ENCODE measurements around the gene SSTR3. TPM values are rescaled to one million over a fixed set of nuclear protein-coding genes. Genes with fewer than 3 reads are reported as not detected.

Gene SSTR3
- total and polyA plus RNA-seq, 4 donors: 0.39 to 2.9 (median 2.1) TPM

DNA sequence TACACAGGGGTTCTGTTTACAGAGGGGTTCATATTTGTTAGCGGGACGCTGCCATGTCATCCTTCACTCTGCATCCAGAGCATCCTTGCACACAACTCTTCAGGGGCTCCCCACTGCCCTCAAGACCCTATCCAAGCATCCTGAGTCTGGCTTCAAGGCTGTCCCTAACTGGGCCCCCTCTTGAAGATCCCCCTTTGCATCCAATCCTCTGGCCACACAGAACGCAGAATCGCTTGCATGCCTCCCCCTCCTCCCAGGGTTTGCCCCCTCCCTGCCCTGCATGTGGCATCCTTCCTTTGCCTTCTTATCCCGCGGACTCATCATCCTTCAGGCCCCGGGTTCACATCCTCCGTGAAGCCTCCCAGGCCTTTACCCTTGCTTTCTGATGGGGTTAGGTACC is 42.9 kb downstream of the SSTR3 start:
- no peak for DNase-seq (ENCODE audit: low read depth in 4 of 6, low spot score in 6 of 6)
- H3K36me3 ChIP-seq (ENCODE audit: control insufficient read depth, insufficient read depth, low read length): no peaks in the 10 kb centered on the region
- 89% methylated on average over 6 of the region's 8 CpGs for WGBS (ENCODE audit: insufficient coverage)

GRCh38 chr22:37167981-37168647 is 44.2 kb downstream of the SSTR3 start:
- Histone ChIP-seq H3K4me3 (ENCODE audit: low read depth, low read length) (no peak overlapping the region), H3K36me3 (ENCODE audit: control insufficient read depth, insufficient read depth, low read length) (no peaks in the 10 kb centered on the region), H3K27ac (ENCODE audit: low read depth, low read length) (no peak overlapping the region), H3K9me3 (ENCODE audit: control insufficient read depth, insufficient read depth, low read length) (no peaks in the 10 kb centered on the region), H3K4me1 (ENCODE audit: control insufficient read depth, insufficient read depth, low read length) (peaks cover 10% of the 10 kb centered on the region), H3K27me3 (ENCODE audit: control insufficient read depth, insufficient read depth, low read length) (no peaks in the 10 kb centered on the region)
- DNase-seq (ENCODE audit: low read depth in 4 of 6, low spot score in 6 of 6): no peak
- WGBS (ENCODE audit: insufficient coverage): 73% methylated on average over 5 of the region's 8 CpGs

More for the DNA sequence above, 42.9 kb downstream of the SSTR3 start:
- Histone ChIP-seq H3K4me1 (ENCODE audit: control insufficient read depth, insufficient read depth, low read length) (peaks cover 10% of the 10 kb centered on the region), H3K4me3 (ENCODE audit: low read depth, low read length) (no peak overlapping the region), H3K27ac (ENCODE audit: low read depth, low read length) (no peak overlapping the region), H3K27me3 (ENCODE audit: control insufficient read depth, insufficient read depth, low read length) (no peaks in the 10 kb centered on the region), H3K9me3 (ENCODE audit: control insufficient read depth, insufficient read depth, low read length) (no peaks in the 10 kb centered on the region)

GRCh38 chr22:37167176-37167980 is 44.9 kb downstream of the SSTR3 start:
- H3K27ac ChIP-seq (ENCODE audit: low read depth, low read length): no peak overlapping the region
- WGBS (ENCODE audit: insufficient coverage): 75% methylated on average over 17 of the region's 17 CpGs
- DNase-seq (ENCODE audit: low read depth in 4 of 6, low spot score in 6 of 6): no peak

GRCh38 chr22:37166675-37167066 is 45.6 kb downstream of the SSTR3 start:
- no peak overlapping the region for H3K4me3 ChIP-seq (ENCODE audit: low read depth, low read length)
- H3K27me3 ChIP-seq (ENCODE audit: control insufficient read depth, insufficient read depth, low read length): no peaks in the 10 kb centered on the region
- H3K27ac ChIP-seq (ENCODE audit: low read depth, low read length): no peak overlapping the region
- no peaks in the 10 kb centered on the region for H3K9me3 ChIP-seq (ENCODE audit: control insufficient read depth, insufficient read depth, low read length)
- peaks cover 8% of the 10 kb centered on the region for H3K4me1 ChIP-seq (ENCODE audit: control insufficient read depth, insufficient read depth, low read length)
- H3K36me3 ChIP-seq (ENCODE audit: control insufficient read depth, insufficient read depth, low read length): no peaks in the 10 kb centered on the region
- peak in 2 of 6 donors; percentile 79 to 88 for DNase-seq (ENCODE audit: low read depth in 4 of 6, low spot score in 6 of 6)
- 16% methylated on average over 13 of the region's 13 CpGs for whole genome bisulfite sequencing (ENCODE audit: insufficient coverage)

More at GRCh38 chr22:37167176-37167980, 44.9 kb downstream of the SSTR3 start:
- Histone ChIP-seq H3K9me3 (ENCODE audit: control insufficient read depth, insufficient read depth, low read length) (no peaks in the 10 kb centered on the region), H3K4me3 (ENCODE audit: low read depth, low read length) (no peak overlapping the region), H3K27me3 (ENCODE audit: control insufficient read depth, insufficient read depth, low read length) (no peaks in the 10 kb centered on the region), H3K36me3 (ENCODE audit: control insufficient read depth, insufficient read depth, low read length) (no peaks in the 10 kb centered on the region), H3K4me1 (ENCODE audit: control insufficient read depth, insufficient read depth, low read length) (peaks cover 10% of the 10 kb centered on the region)

GRCh38 chr22:37165940-37166674 is 46.2 kb downstream of the SSTR3 start:
- Histone ChIP-seq H3K4me3 (ENCODE audit: low read depth, low read length) (no peak overlapping the region), H3K36me3 (ENCODE audit: control insufficient read depth, insufficient read depth, low read length) (no peaks in the 10 kb centered on the region), H3K27me3 (ENCODE audit: control insufficient read depth, insufficient read depth, low read length) (no peaks in the 10 kb centered on the region), H3K9me3 (ENCODE audit: control insufficient read depth, insufficient read depth, low read length) (no peaks in the 10 kb centered on the region), H3K4me1 (ENCODE audit: control insufficient read depth, insufficient read depth, low read length) (peaks cover 8% of the 10 kb centered on the region), H3K27ac (ENCODE audit: low read depth, low read length) (no peak overlapping the region)
- DNase-seq (ENCODE audit: low read depth in 4 of 6, low spot score in 6 of 6): no peak
- 65% methylated on average over 23 of the region's 25 CpGs for WGBS (ENCODE audit: insufficient coverage)

DNA sequence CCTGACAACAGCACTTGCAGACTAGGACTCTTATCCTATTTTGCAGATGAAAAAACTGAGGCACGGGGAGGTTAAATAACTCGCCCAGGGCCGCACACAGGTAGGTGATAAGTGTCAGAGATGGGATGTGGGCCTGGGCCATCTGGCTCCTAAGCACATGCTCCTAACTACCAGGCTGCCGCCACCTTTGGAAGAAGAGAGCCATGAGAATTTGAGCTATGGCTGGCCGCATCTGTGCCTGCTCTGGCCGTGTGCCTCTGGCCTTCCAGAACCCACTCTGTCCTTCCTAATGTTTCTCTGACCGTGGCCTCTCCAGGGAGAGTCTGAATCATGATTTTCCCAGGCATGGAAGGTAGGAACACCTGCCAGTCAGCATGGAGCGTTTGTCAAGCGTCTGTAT is 47.2 kb downstream of the SSTR3 start:
- Histone ChIP-seq H3K9me3 (ENCODE audit: control insufficient read depth, insufficient read depth, low read length) (no peaks in the 10 kb centered on the region), H3K36me3 (ENCODE audit: control insufficient read depth, insufficient read depth, low read length) (no peaks in the 10 kb centered on the region), H3K27ac (ENCODE audit: low read depth, low read length) (no peak overlapping the region), H3K4me3 (ENCODE audit: low read depth, low read length) (no peak overlapping the region), H3K27me3 (ENCODE audit: control insufficient read depth, insufficient read depth, low read length) (no peaks in the 10 kb centered on the region), H3K4me1 (ENCODE audit: control insufficient read depth, insufficient read depth, low read length) (peaks cover 8% of the 10 kb centered on the region)
- DNase-seq (ENCODE audit: low read depth in 4 of 6, low spot score in 6 of 6): no peak
- WGBS (ENCODE audit: insufficient coverage): 84% methylated on average over 8 of the region's 9 CpGs

- no peak overlapping the region for H3K27ac ChIP-seq (ENCODE audit: low read depth, low read length)
- H3K27me3 ChIP-seq (ENCODE audit: control insufficient read depth, insufficient read depth, low read length): no peaks in the 10 kb centered on the region
- H3K9me3 ChIP-seq (ENCODE audit: control insufficient read depth, insufficient read depth, low read length): no peaks in the 10 kb centered on the region
- no peak for DNase-seq (ENCODE audit: low read depth in 4 of 6, low spot score in 6 of 6)
- H3K4me3 ChIP-seq (ENCODE audit: low read depth, low read length): no peak overlapping the region
- H3K36me3 ChIP-seq (ENCODE audit: control insufficient read depth, insufficient read depth, low read length): no peaks in the 10 kb centered on the region
- WGBS (ENCODE audit: insufficient coverage): 82% methylated on average over 4 of the region's 5 CpGs
- H3K4me1 ChIP-seq (ENCODE audit: control insufficient read depth, insufficient read depth, low read length): peaks cover 8% of the 10 kb centered on the region
These were observed 47.8 kb downstream of the SSTR3 start for GRCh38 chr22:37164505-37164887.

DNA sequence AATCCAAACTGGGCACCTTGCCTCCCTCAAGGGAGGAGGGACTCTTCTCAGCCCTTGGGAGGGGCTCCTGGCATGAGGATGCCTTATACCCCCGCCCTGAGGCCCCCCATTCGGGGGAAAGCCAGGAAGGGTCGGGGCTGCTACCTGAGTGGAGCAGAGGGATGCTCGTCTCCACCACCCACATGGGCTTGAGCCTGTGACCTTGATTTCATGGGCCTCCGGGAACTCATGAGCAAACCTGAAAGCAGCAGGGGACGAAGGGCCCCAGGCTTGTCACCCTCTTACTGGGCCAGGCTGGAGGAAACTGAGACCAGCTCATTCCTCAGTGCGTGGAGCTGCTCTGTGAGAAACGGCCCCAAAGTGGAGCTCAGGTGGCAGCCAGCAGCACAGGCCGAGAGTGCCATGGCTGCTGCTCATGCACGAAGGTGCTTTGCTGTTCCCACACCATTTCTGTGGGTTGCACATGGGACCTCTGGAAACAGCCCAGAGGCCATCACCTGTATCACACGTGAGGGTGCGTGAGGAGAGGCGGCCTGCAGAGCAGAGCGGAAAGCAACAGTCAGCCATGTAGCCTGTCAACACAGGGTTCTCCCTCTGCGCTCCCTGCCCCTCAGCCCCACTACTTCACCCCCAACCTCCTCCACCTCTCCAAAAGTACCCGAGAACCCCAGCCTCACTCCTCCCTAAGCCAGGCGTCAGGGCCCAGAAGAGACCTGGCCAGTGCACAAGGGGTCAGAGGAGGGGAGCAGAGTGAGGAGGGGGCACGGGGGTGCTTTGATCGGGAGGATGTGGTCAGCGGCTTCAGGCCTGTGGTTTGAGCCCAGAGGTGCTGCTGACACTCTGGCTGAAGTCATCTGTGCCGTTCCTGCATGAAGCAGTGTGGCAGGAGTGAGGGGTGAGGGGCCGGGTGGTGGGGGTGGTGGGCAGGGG is 48.4 kb downstream of the SSTR3 start:
- WGBS (ENCODE audit: insufficient coverage): 87% methylated on average over 16 of the region's 22 CpGs
- peaks cover 8% of the 10 kb centered on the region for H3K4me1 ChIP-seq (ENCODE audit: control insufficient read depth, insufficient read depth, low read length)
- H3K9me3 ChIP-seq (ENCODE audit: control insufficient read depth, insufficient read depth, low read length): no peaks in the 10 kb centered on the region
- H3K27ac ChIP-seq (ENCODE audit: low read depth, low read length): no peak overlapping the region
- H3K4me3 ChIP-seq (ENCODE audit: low read depth, low read length): no peak overlapping the region
- no peak for DNase-seq (ENCODE audit: low read depth in 4 of 6, low spot score in 6 of 6)
- H3K36me3 ChIP-seq (ENCODE audit: control insufficient read depth, insufficient read depth, low read length): no peaks in the 10 kb centered on the region
- no peaks in the 10 kb centered on the region for H3K27me3 ChIP-seq (ENCODE audit: control insufficient read depth, insufficient read depth, low read length)

DNA sequence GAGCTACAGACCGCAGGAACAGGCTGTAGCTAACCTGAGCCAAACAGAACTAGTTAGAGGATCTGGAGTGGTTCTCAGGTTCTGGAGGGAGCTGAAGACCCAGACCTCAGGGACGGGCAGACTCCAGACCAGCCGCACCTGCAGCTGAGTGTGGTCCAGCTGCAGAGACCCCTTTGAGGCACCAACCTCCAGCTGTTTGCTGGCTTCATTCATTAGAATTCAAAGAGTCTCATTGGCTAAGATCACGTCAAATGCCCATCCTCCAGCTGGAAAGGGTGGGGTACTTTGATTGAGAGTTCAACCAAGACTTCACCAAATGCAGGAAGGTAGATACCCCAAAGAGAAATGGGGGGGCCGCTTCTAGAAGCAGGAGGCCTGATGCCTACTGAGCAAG is 49.2 kb downstream of the SSTR3 start:
- peaks cover 8% of the 10 kb centered on the region for H3K4me1 ChIP-seq (ENCODE audit: control insufficient read depth, insufficient read depth, low read length)
- no peak for DNase-seq (ENCODE audit: low read depth in 4 of 6, low spot score in 6 of 6)
- no peaks in the 10 kb centered on the region for H3K36me3 ChIP-seq (ENCODE audit: control insufficient read depth, insufficient read depth, low read length)
- H3K27me3 ChIP-seq (ENCODE audit: control insufficient read depth, insufficient read depth, low read length): no peaks in the 10 kb centered on the region
- H3K4me3 ChIP-seq (ENCODE audit: low read depth, low read length): no peak overlapping the region
- WGBS (ENCODE audit: insufficient coverage): 77% methylated on average over 4 of the region's 5 CpGs
- H3K27ac ChIP-seq (ENCODE audit: low read depth, low read length): no peak overlapping the region
- H3K9me3 ChIP-seq (ENCODE audit: control insufficient read depth, insufficient read depth, low read length): no peaks in the 10 kb centered on the region
